ENCODE results near the gene MROH8.

The MROH8 gene

GRCh38 chr20:37198932-37199660, 19.7 kb upstream of the MROH8 start:
- no peak for DNase-seq

- DNase-seq, result peak; percentile 13
Measured at GRCh38 chr20:37194621-37195417, 15.5 kb upstream of the MROH8 start.

- DNase-seq, result no peak
Measured at GRCh38 chr20:37193821-37194220, 14.5 kb upstream of the MROH8 start.

GRCh38 chr20:37193226-37193625, 13.9 kb upstream of the MROH8 start:
- no peak for DNase-seq

GRCh38 chr20:37192137-37192854, 12.9 kb upstream of the MROH8 start:
- peak; percentile 76 for DNase-seq

DNA sequence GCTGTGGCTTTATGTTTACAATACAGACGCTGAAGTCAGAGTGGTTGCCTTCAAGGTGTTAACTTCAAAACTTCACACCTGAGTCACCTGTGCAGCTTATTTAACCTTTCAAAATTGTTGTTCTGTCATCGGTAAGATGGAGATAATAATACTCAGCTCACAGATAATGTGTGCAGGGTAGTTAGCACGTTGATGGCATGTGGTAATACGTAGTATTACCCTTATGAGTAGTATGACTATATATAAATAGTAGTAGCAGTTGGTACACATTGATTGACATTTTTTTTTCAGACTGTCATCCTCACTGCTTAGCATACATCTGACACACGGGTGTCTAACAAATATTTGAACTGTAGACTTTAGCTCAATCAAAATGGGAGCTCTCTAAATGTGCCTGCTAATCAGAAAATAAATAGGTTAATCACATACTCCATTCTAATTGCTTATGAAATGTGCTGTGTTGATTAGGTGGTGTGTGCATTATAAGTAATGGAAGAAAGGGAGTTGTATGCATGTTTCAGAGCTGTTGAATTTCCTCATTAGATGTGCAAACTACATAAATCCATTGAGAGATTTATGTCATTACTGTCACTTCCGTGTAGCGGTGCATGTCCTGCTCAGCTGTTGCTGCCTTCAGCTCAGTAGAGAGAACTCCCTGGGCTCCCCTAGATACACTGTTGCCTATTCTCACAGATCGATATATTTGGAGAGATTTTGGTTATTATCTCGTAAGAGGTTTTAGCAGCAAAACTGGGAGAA, 11.2 kb upstream of the MROH8 start:
- no peak for DNase-seq

GRCh38 chr20:37189416-37190016, 10.2 kb upstream of the MROH8 start:
- peak; percentile 16 for DNase-seq

DNA sequence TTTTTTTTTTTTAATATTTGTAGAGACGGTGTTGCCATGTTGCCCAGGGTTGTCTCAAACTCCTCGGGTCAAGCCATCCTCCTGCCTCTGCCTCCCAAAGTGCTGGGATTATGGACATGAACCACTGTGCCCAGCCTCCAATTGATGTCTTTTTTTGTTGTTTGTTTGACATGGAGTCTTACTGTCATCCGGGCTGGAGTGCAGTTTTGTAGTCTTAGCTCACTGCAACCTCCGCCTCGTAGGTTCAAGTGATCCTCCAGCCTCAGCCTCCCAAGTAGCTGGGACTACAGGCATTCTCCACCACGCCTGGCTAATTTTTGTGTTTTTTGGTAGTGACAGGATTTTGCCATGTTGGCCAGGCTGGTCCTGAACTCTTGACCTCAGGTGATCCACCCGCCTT, 9.4 kb upstream of the MROH8 start:
- no peak for DNase-seq

DNA sequence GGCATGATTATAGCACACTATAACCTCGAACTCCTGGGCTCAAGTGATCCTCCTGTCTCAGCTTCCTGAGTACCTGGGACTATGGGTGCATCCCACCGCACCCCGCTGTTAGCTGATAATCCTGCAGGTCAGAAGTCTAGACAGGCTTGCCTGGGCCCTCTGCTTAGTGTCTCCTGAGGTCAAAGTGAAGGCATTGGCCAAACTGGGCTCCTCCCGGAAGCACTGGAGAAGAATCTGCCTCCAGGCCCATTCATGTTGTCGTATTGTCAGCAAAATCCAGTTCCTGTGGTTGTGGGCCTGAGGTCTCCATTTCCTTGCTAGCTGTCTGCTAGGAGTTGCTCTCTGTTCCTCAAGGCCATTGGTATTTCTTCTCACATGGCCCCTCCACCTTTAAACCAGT, 6.3 kb upstream of the MROH8 start:
- no peak for DNase-seq

DNA sequence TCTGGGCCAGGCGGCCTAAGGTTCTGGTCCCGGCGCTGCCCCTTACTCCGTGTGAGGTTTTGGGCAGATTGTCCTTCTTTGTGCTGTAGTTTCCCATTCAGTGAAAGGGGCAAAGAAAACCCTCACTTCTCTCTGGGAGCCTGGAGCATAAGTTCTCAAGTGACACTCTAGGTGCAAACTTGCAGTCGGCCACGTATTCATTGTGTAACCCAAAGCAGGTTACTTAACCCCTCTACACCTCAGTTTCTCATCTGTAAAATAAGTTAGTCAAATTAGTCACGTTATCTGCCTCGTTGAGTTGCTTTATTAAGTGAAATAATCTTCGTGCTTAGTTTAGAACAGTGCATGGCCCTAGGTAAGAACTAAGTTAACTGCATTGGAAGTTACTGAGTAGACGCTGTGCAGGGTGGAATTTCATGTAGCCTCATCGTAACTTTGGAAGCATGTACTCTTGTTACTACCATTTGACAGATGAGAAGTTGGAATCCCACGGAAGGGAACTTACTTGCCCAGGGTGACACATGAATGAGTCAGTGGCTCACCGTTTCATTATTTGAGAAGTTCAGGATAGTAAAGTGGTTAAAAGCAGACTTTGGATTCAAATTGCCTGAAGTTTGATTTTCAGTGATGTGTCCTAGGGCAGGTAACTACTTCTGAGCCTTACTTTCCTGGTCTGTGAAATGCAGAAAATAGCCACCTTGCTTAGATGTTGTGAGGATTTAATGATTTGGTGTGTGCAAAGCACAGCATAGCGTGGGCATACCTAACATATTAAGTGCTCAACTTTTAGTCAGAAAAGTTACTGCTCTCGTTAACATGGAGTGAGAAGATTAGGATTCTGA, 556 bp upstream of the MROH8 start:
- DNase-seq, result peak; percentile 31

DNA sequence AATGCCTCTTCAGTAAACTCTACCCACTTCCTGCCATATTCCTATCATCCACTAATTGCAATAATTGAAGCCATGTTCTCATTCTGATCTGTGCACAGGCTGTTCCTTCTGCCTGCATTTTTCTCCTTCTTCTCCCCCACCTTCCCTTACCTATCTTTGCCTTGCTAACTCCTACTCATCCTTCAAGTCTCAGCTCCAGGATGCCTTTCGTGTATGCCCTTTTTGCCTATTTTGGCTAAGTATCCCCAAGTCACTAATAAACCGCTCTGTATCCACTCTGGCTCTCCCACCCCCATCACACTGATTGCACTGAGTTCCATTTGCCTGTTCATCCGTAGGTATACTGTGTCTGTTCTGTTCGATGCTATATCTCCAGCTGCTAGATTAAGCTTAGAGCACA, 6.5 kb downstream of the MROH8 start:
- DNase-seq, result no peak

GRCh38 chr20:37166867-37167266, 12.5 kb downstream of the MROH8 start:
- no peak for DNase-seq

DNA sequence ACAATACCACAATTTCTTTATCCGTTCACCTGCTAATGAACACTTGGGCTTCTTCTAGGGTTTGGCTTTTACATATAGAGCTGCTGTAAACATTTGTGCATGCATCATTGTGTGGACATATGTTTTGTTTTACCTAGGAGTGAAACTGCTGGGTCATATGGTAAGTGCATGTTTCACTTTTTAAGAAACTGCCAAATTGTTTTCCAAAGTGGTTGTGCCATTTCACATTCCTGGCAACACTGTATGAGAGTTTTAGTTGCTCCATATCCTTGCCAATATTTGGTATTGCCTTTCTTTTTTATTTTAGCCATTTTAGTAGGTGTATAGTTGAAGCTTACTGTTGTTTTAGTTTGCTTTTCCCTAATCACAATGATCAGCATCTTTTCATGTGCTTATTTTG, 14.3 kb downstream of the MROH8 start:
- no peak for DNase-seq

- no peak for DNase-seq
Measured at GRCh38 chr20:37163832-37164554, 15.4 kb downstream of the MROH8 start.

DNA sequence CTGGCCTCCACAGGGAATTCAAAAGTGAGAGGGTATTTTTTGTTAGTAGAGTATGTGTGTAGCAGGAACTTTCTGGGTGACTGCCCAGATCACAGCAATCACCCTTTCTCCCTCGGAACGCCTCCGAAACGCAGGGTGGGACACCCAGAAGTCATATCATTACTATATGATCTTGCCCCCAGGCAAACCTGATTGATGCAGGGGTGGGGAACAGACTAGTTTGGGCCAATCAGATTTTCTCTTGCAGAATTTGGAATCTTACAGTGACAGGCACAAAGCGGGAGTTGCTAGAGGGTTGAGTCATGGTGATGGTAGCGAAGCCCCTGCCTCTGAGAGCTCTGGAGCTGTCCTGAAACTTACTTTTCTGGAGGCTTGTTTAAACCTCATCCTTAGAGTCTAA, 16.7 kb downstream of the MROH8 start:
- no peak for DNase-seq

DNA sequence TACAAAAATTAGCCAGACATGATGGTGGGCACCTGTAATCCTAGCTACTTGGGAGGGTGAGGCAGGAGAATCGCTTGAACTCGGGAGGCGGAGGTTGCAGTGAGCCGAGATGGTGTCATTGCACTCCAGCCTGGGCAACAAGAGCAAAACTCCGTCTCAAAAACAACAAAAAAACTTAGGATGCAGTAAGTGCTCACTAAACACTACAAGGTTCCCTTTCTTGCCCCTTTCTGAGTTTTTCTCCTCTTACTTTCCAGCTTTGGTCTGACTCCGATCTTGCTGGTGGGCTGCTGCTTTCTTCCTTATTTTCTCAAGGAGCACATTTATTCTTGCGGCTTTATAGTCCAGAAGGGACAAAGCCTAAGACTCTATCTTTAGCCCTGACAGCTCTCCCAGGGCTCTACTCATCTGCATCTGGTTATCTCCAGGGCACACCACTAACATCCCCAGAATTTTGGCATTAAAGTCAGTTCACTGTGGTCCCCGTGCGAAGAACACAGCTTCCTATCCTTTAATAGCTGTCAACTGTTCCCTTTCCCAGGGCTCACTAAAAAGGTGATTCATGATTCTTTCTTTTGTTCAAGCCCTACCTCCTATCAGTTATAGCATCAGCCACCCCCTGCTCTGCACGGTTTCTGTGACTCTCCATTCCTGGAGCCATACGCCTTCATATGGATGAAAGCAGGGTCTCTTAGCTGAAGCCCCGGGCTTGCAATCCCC, 17.4 kb downstream of the MROH8 start:
- no peak for DNase-seq

- no peak for DNase-seq
Measured at GRCh38 chr20:37160683-37161082, 18.7 kb downstream of the MROH8 start.

DNA sequence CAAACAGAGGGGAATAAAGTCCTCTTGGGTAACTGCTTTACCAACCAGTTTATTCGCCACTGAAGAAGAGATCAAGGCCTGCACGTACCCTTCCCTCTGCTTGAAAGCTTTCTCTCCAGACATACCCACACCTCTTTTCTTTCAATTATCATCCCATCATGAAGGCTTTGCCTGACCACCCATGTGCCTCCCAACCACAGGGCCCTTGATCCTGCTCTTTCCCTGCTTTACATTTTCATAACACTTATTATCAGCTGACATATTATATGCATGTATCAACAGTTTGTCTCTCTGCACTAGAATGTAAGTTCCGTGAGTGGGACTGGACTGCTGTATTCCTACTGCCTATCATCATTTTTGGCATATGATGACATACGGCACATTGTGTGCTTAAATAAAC, 21.1 kb downstream of the MROH8 start:
- no peak for DNase-seq

GRCh38 chr20:37155987-37156386, 23.4 kb downstream of the MROH8 start:
- DNase-seq, result no peak

DNA sequence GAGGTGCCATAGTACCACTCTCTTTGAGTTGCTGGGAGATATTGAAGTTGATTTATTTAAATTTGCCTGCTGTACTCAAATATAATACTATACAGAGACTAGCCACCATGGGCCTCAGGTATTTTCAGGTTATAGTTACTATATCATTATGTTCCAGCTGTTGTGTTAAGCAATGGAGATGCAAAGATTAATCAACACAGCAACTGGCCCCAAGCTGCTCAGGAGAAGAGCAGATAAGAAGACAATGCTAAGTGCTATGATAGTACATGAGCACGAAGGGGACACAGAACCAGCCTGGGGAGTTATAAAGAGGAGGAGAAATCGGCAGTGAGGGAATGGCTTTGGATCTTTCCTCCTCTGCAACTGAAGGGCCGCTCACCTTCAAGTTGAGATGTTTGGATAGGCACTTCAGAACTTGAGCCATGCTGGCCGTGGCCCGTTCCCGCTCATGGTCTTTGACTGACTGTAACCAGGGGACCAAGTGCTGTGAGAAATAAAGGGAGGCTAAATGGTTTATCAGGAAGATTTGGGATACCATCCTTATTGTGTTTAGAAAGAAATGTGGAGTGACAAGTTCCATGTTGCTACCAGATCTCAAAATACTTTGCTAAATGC, 24.6 kb downstream of the MROH8 start:
- no peak for DNase-seq
